Epithelial cell of proximal tubule (primary cell): ENCODE results near the gene LINGO1. TPM values are rescaled to one million over a fixed set of nuclear protein-coding genes. Genes with fewer than 3 reads are reported as not detected.

Source experiments
- DNase-seq: peaks from one replicate; pipeline ENCODE4 v3.0.0-alpha.2; 2011; ENCODE audit warnings: low read depth
- H3K4me3 ChIP-seq: 2 replicates; pipeline ENCODE4 v1.5.1; 2011; ENCODE audit warnings: low read depth, mild to moderate bottlenecking, low read length
- CTCF ChIP-seq: conservative IDR thresholded peaks from 2 replicates; pipeline ENCODE4 v1.5.1; 2012; ENCODE audit warnings: low read depth, mild to moderate bottlenecking, low read length
- total RNA-seq: library from RNA; depleted of rRNA; stranded (reverse); fragments of >200 nt; gene quantifications from 2 replicates; pipeline ENCODE4 v1.2.3, GENCODE V29; 2015

Gene LINGO1
- total RNA-seq, 1 donor from 2014 or later: not detected

GRCh38 chr15:77599357-77599756 is 33.4 kb downstream of the LINGO1 start:
- no peak overlapping the region for H3K4me3 ChIP-seq
- no peak for DNase-seq
- TF ChIP-seq CTCF: no peak

- H3K4me3 ChIP-seq: no peak overlapping the region
- DNase-seq: no peak
- no peak for TF ChIP-seq CTCF
Observed at GRCh38 chr15:77598644-77599043, 34.1 kb downstream of the LINGO1 start.

GRCh38 chr15:77597804-77598453 is 34.8 kb downstream of the LINGO1 start:
- no peak for DNase-seq
- H3K4me3 ChIP-seq: no peak overlapping the region
- no peak for TF ChIP-seq CTCF

GRCh38 chr15:77596821-77597803 is 35.6 kb downstream of the LINGO1 start:
- no peak for DNase-seq
- no peak for TF ChIP-seq CTCF
- H3K4me3 ChIP-seq: no peak overlapping the region

- TF ChIP-seq CTCF: no peak
- H3K4me3 ChIP-seq: no peak overlapping the region
- no peak for DNase-seq
Observed at GRCh38 chr15:77595231-77595630, 37.5 kb downstream of the LINGO1 start.

GRCh38 chr15:77592758-77593157 is 40.0 kb downstream of the LINGO1 start:
- H3K4me3 ChIP-seq: no peak overlapping the region
- no peak for TF ChIP-seq CTCF
- no peak for DNase-seq
